ENCODE measurements around the gene MNT. TPM values are rescaled to one million over a fixed set of nuclear protein-coding genes. Genes with fewer than 3 reads are reported as not detected.
"Not testable (repeated sequence)": the region's sequence is repeated elsewhere in the genome, so short reads cannot be mapped to it uniquely, and the experiment has no call there.

Gene MNT
- 11.7 and 14.7 TPM in 2 replicates for polyA plus RNA-seq (2014; cell fraction: cytosol; rRNA removed)
- polyA plus RNA-seq (2014; cell fraction: nucleus; rRNA removed) = 20.9 and 41.2 TPM in 2 replicates

GRCh38 chr17:2400877-2401425 lies at the start of gene MNT:
MNT (minus strand) TSS chr17:2401060; CDS start chr17:2400712, 348 bp downstream.
- DNase-seq (ENCODE audit: low spot score) = peak; percentile 95

GRCh38 chr17:2450016-2450650 lies 49.3 kb upstream of the MNT start:
- no peak for DNase-seq (ENCODE audit: low spot score)

GRCh38 chr17:2449486-2449885 lies 48.6 kb upstream of the MNT start:
- no peak for DNase-seq (ENCODE audit: low spot score)

- not testable (repeated sequence) for DNase-seq (ENCODE audit: low spot score)
Observed at GRCh38 chr17:2447479-2447878, 46.6 kb upstream of the MNT start.

GRCh38 chr17:2445638-2446037 lies 44.8 kb upstream of the MNT start:
- DNase-seq (ENCODE audit: low spot score) = no peak

GRCh38 chr17:2444382-2444781 lies 43.5 kb upstream of the MNT start:
- no peak for DNase-seq (ENCODE audit: low spot score)

- DNase-seq (ENCODE audit: low spot score) = no peak
Observed at GRCh38 chr17:2442166-2442565, 41.3 kb upstream of the MNT start.

- DNase-seq (ENCODE audit: low spot score) = no peak
Observed at GRCh38 chr17:2440930-2441329, 40.1 kb upstream of the MNT start.

GRCh38 chr17:2439997-2440396 lies 39.1 kb upstream of the MNT start:
- not testable (repeated sequence) for DNase-seq (ENCODE audit: low spot score)

- no peak for DNase-seq (ENCODE audit: low spot score)
Observed at GRCh38 chr17:2438823-2439222, 38.0 kb upstream of the MNT start.

GRCh38 chr17:2436316-2436905 lies 35.6 kb upstream of the MNT start:
- DNase-seq (ENCODE audit: low spot score) = no peak

- DNase-seq (ENCODE audit: low spot score) = no peak
Observed at GRCh38 chr17:2435862-2436261, 35.0 kb upstream of the MNT start.

GRCh38 chr17:2435181-2435741 lies 34.4 kb upstream of the MNT start:
- no peak for DNase-seq (ENCODE audit: low spot score)

- DNase-seq (ENCODE audit: low spot score) = no peak
Observed at GRCh38 chr17:2433696-2434095, 32.8 kb upstream of the MNT start.

GRCh38 chr17:2427910-2428309 lies 27.1 kb upstream of the MNT start:
- DNase-seq (ENCODE audit: low spot score) = no peak

GRCh38 chr17:2427215-2427614 lies 26.4 kb upstream of the MNT start:
- DNase-seq (ENCODE audit: low spot score) = no peak

- DNase-seq (ENCODE audit: low spot score) = no peak
Observed at GRCh38 chr17:2423271-2423670, 22.4 kb upstream of the MNT start.

GRCh38 chr17:2421315-2422147 lies 20.7 kb upstream of the MNT start:
- no peak for DNase-seq (ENCODE audit: low spot score)

GRCh38 chr17:2420176-2420575 lies 19.3 kb upstream of the MNT start:
- no peak for DNase-seq (ENCODE audit: low spot score)

GRCh38 chr17:2419486-2419885 lies 18.6 kb upstream of the MNT start:
- no peak for DNase-seq (ENCODE audit: low spot score)

GRCh38 chr17:2418572-2418971 lies 17.7 kb upstream of the MNT start:
- no peak for DNase-seq (ENCODE audit: low spot score)

All from SK-N-DZ (cell line).